Endodermal cell (in vitro differentiated cells): ENCODE results near the gene EIF2B4. TPM values are rescaled to one million over a fixed set of nuclear protein-coding genes. Genes with fewer than 3 reads are reported as not detected.
A peak's percentile ranks its signal among the peaks of the same experiment; 100 is the strongest.

Source experiments
- DNase-seq: peaks from one replicate; pipeline ENCODE4 v3.0.0-alpha.2; 2017
- H3K27ac ChIP-seq: 2 replicates; pipeline ENCODE4 v1.5.1; 2013; ENCODE audit warnings: mild to moderate bottlenecking, low read depth, low read length, moderate library complexity
- H3K27me3 ChIP-seq: 2 replicates; pipeline ENCODE4 v1.6.1; 2013; ENCODE audit warnings: mild to moderate bottlenecking, low read length, moderate library complexity; ENCODE audit not compliant: insufficient read depth, control insufficient read depth, poor library complexity, severe bottlenecking
- H3K36me3 ChIP-seq: 2 replicates; pipeline ENCODE4 v1.7.0; 2013; ENCODE audit warnings: mild to moderate bottlenecking, low read length, moderate library complexity; ENCODE audit not compliant: control insufficient read depth, insufficient read depth
- H3K4me1 ChIP-seq: one replicate; pipeline ENCODE4 v1.7.0; 2013; ENCODE audit warnings: low read length; ENCODE audit not compliant: control insufficient read depth, insufficient read depth
- H3K4me3 ChIP-seq: 2 replicates; pipeline ENCODE4 v1.5.1; 2013; ENCODE audit warnings: mild to moderate bottlenecking, low read length, moderate library complexity
- H3K9ac ChIP-seq: 2 replicates; pipeline ENCODE4 v1.6.1; 2013; ENCODE audit warnings: mild to moderate bottlenecking, low read length, moderate library complexity; ENCODE audit not compliant: poor library complexity, severe bottlenecking; ENCODE audit errors: extremely low read depth
- H3K9me3 ChIP-seq: 2 replicates; pipeline ENCODE4 v1.6.1; 2013; ENCODE audit warnings: mild to moderate bottlenecking, low read length, moderate library complexity; ENCODE audit not compliant: control insufficient read depth
- H3K27ac Mint-ChIP-seq: 2 replicates; pipeline ENCODE4 v1.8.0; 2020; ENCODE audit warnings: mixed read lengths
- H3K27me3 Mint-ChIP-seq: 2 replicates; pipeline ENCODE4 v1.8.0; 2021; ENCODE audit warnings: mild to moderate bottlenecking, mixed read lengths; ENCODE audit not compliant: insufficient read depth
- H3K36me3 Mint-ChIP-seq: 2 replicates; pipeline ENCODE4 v1.8.0; 2020; ENCODE audit warnings: low read depth, mixed read lengths
- H3K4me1 Mint-ChIP-seq: 2 replicates; pipeline ENCODE4 v1.8.0; 2020; ENCODE audit warnings: mixed read lengths
- H3K4me3 Mint-ChIP-seq: 2 replicates; pipeline ENCODE4 v1.8.0; 2020; ENCODE audit warnings: mild to moderate bottlenecking, moderate library complexity, mixed read lengths
- H3K9me3 Mint-ChIP-seq: 2 replicates; pipeline ENCODE4 v1.8.0; 2020; ENCODE audit warnings: mild to moderate bottlenecking, mixed read lengths
- WGBS, 2 experiments: methylation state at CpG; one replicate each; pipeline versions ENCODE4 v1.1.5 to v1.1.7; 2013; ENCODE audit warnings: missing lambda C conversion rate in 2 of 2, mixed read lengths in 1 of 2; ENCODE audit not compliant: insufficient coverage in 1 of 2, insufficient read length in 1 of 2; 5-methylcytosine and 5-hydroxymethylcytosine counted together
- total RNA-seq, 2 donors: library from RNA; stranded (reverse); fragmentation: NEBNext Ultra II Directional in 1 of 2; extraction: Animal tissue kit (Norgen Biotek cat#: 25700) in 1 of 2; gene quantifications; 2 replicates in 1 of 2; 3 replicates in 1 of 2; pipeline ENCODE4 v1.2.1, GENCODE V29; 2021
- TF ChIP-seq, protein P1 (sequence below): fragments of 200-600 bp; sonication (generic); conservative IDR thresholded peaks from 2 replicates; pipeline ENCODE4 v1.5.0; 2021; ENCODE audit warnings: antibody characterized with exemption, mild to moderate bottlenecking

Gene EIF2B4
- total RNA-seq, 2 donors from 2014 or later: 56.7 to 58.6 TPM

DNA sequence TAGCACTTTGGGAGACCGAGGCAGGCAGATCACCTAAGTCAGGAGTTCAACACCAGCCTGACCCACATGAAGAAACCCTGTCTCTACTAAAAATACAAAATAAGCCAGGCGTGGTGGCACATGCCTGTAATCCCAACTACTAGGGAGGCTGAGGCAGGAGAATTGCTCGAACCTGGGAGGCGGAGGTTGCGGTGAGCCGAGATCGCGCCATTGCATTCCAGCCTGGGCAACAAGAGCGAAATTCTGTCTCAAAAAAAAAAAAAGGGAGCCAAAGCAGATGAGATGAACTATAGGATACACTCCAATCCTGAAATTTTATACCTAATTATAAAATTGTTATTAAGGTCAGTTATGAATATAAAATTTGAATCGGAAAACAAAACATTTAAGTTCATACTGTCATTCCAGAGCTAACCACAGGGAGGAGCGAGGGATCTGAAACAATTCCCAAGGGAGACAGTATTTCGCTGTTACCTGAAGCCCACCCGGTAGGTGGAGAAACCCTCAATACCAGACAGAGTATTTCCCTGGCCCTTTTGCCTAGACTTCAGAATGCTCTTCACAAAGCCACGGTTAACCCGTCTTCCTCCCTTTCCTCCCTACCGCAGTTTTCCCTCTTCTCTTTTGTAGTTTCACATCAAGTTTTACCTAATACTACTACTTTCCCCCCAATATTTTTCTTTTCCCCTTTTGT, 37.8 kb upstream of the EIF2B4 start:
- 44 to 53% methylated on average over 10 to 15 of the region's 16 CpGs for WGBS, 2 experiments
- peak overlapping the region; percentile 80 for H3K9ac ChIP-seq

DNA sequence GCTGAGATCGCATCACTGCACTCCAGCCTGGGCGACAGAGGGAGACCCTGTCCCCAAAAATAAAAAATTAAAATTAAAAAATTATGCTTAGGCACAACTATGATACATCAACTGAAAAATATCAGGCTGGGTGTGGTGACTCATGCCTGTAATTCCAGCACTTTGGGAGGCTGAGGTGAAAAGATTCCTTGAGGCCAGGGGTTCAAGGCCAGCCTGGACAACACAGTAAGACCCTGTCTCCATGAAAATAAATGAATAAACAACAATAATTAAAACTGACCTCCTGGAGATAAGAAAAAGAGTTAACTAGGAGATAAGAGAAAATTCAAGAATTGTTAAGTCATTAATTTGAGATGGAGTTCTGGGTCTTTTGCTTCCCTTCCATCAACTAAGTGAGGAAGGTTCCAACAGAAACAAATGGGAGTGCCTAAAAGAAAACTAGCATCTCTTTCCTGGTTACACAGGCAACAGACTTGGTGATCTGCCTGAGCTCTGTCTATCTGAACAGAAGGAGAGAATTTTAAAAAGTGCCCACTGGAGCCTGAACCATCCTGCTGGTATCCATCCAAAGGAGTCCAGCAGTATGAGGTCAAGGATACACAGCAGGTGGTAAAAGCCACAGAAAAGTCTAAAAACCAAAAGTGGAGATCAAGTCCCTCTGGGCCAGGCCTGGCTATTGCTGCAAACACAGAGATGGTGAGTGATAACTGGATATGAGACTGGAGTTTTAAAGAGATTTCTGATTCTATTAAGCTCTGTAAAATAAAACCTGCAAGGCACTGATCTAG, 30.4 kb upstream of the EIF2B4 start:
- Histone ChIP-seq H3K4me1 (no peaks in the 10 kb centered on the region), H3K27me3 (no peaks in the 10 kb centered on the region), H3K36me3 (peaks cover 41% of the 10 kb centered on the region), H3K9me3 (no peaks in the 10 kb centered on the region), H3K9ac (no peak overlapping the region), H3K27ac (no peak overlapping the region), H3K4me3 (no peak overlapping the region)
- DNase-seq: no peak
- WGBS, 2 experiments: 92 to 94% methylated on average over 2 of the region's 2 CpGs
- no peaks in the 10 kb centered on the region for H3K27me3 Mint-ChIP-seq
- TF ChIP-seq, protein P1, sequence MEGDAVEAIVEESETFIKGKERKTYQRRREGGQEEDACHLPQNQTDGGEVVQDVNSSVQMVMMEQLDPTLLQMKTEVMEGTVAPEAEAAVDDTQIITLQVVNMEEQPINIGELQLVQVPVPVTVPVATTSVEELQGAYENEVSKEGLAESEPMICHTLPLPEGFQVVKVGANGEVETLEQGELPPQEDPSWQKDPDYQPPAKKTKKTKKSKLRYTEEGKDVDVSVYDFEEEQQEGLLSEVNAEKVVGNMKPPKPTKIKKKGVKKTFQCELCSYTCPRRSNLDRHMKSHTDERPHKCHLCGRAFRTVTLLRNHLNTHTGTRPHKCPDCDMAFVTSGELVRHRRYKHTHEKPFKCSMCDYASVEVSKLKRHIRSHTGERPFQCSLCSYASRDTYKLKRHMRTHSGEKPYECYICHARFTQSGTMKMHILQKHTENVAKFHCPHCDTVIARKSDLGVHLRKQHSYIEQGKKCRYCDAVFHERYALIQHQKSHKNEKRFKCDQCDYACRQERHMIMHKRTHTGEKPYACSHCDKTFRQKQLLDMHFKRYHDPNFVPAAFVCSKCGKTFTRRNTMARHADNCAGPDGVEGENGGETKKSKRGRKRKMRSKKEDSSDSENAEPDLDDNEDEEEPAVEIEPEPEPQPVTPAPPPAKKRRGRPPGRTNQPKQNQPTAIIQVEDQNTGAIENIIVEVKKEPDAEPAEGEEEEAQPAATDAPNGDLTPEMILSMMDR: no peak
- H3K36me3 Mint-ChIP-seq: peaks cover 25% of the 10 kb centered on the region
- peaks cover 3% of the 10 kb centered on the region for H3K4me1 Mint-ChIP-seq
- no peak overlapping the region for H3K27ac Mint-ChIP-seq
- no peaks in the 10 kb centered on the region for H3K9me3 Mint-ChIP-seq
- H3K4me3 Mint-ChIP-seq: no peak overlapping the region

More for the DNA sequence above, 37.8 kb upstream of the EIF2B4 start:
- Histone ChIP-seq H3K27ac (no peak overlapping the region), H3K4me1 (no peaks in the 10 kb centered on the region), H3K9me3 (no peaks in the 10 kb centered on the region), H3K4me3 (peak overlapping the region; percentile 94), H3K27me3 (peaks cover 9% of the 10 kb centered on the region), H3K36me3 (peaks cover 21% of the 10 kb centered on the region)
- Mint-ChIP-seq H3K4me3 (peak overlapping the region; percentile 78), H3K36me3 (peaks cover 26% of the 10 kb centered on the region), H3K27ac (peak overlapping the region; percentile 83), H3K27me3 (peaks cover under 1% of the 10 kb centered on the region), H3K9me3 (peaks cover 7% of the 10 kb centered on the region), H3K4me1 (peaks cover 12% of the 10 kb centered on the region)
- DNase-seq: peak; percentile 80
- TF ChIP-seq, protein P1: peak; percentile 83

DNA sequence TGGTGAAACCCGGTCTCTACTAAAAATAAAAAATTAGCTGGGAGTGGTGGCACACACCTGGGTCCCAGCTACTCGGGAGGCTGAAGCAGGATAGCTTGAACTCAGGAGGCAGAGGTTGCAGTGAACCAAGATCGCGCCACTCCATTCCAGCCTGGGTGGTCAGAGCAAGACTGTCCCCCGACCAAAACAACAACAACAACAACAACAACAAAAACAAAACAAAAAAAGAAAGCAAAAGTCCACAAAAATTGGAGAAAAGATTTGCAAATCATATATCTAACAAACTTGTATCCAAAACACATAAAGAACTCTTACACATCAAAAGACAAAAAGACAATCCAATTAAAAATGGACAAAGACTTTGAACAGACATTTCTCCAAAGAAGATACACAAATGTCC, 28.8 kb upstream of the EIF2B4 start:
- no peak overlapping the region for H3K4me3 ChIP-seq
- WGBS, 2 experiments: 90 to 96% methylated on average over 2 to 5 of the region's 5 CpGs
- Mint-ChIP-seq H3K27ac (peak overlapping the region; percentile 58), H3K27me3 (no peaks in the 10 kb centered on the region), H3K4me3 (no peak overlapping the region), H3K36me3 (peaks cover 20% of the 10 kb centered on the region), H3K9me3 (no peaks in the 10 kb centered on the region), H3K4me1 (peaks cover 3% of the 10 kb centered on the region)
- H3K4me1 ChIP-seq: no peaks in the 10 kb centered on the region
- no peak overlapping the region for H3K27ac ChIP-seq
- H3K27me3 ChIP-seq: no peaks in the 10 kb centered on the region
- H3K36me3 ChIP-seq: peaks cover 35% of the 10 kb centered on the region
- H3K9me3 ChIP-seq: no peaks in the 10 kb centered on the region
- DNase-seq: no peak
- no peak overlapping the region for H3K9ac ChIP-seq
- TF ChIP-seq, protein P1: no peak
